SW 1271 (cell line): ENCODE measurements around the gene RAD51AP1.
A peak's percentile ranks its signal among the peaks of the same experiment; 100 is the strongest.
"Not testable (repeated sequence)": the region's sequence is repeated elsewhere in the genome, so short reads cannot be mapped to it uniquely, and the experiment has no call there.

Experiments
- DNase-seq, 2 experiments: peaks; one replicate each; lab custom pipeline; 2025; lab: John Stamatoyannopoulos, UW

RAD51AP1 gene

GRCh38 chr12:4538207-4539160, at the start of gene RAD51AP1:
RAD51AP1 (plus strand) TSS chr12:4538890; CDS start chr12:4538940, 50 bp downstream.
- DNase-seq: peak; percentile 91 to 98

GRCh38 chr12:4489556-4489955, 49.1 kb upstream of the RAD51AP1 start:
- no peak for DNase-seq

GRCh38 chr12:4490973-4491372, 47.7 kb upstream of the RAD51AP1 start:
- DNase-seq: no peak

- no peak for DNase-seq
These were observed 42.4 kb upstream of the RAD51AP1 start for GRCh38 chr12:4496145-4496838.

GRCh38 chr12:4499186-4499585, 39.5 kb upstream of the RAD51AP1 start:
- DNase-seq: no peak

GRCh38 chr12:4505376-4505986, 33.2 kb upstream of the RAD51AP1 start:
- no peak for DNase-seq

GRCh38 chr12:4506430-4506829, 32.3 kb upstream of the RAD51AP1 start:
- DNase-seq: no peak

- no peak for DNase-seq
These were observed 31.8 kb upstream of the RAD51AP1 start for GRCh38 chr12:4506870-4507269.

GRCh38 chr12:4508503-4508902, 30.2 kb upstream of the RAD51AP1 start:
- not testable (repeated sequence) for DNase-seq

GRCh38 chr12:4509269-4509668, 29.4 kb upstream of the RAD51AP1 start:
- not testable (repeated sequence) for DNase-seq

- DNase-seq: peak; percentile 54 to 81
These were observed 20.5 kb upstream of the RAD51AP1 start for GRCh38 chr12:4518106-4518728.

- not testable (repeated sequence) for DNase-seq
These were observed 15.2 kb upstream of the RAD51AP1 start for GRCh38 chr12:4523443-4523842.

- DNase-seq: peak in 1 of 2 experiments; percentile 66
These were observed 11.7 kb upstream of the RAD51AP1 start for GRCh38 chr12:4526923-4527546.

GRCh38 chr12:4530160-4530559, 8.5 kb upstream of the RAD51AP1 start:
- no peak for DNase-seq

- DNase-seq: no peak
These were observed 7.6 kb upstream of the RAD51AP1 start for GRCh38 chr12:4530982-4531586.

GRCh38 chr12:4535092-4535491, 3.6 kb upstream of the RAD51AP1 start:
- no peak for DNase-seq

- no peak for DNase-seq
These were observed 2.8 kb upstream of the RAD51AP1 start for GRCh38 chr12:4535871-4536270.

- no peak for DNase-seq
These were observed 629 bp downstream of the RAD51AP1 start for GRCh38 chr12:4539167-4539870.

- no peak for DNase-seq
These were observed 1.5 kb downstream of the RAD51AP1 start for GRCh38 chr12:4540170-4540569.

- DNase-seq: no peak
These were observed 1.9 kb downstream of the RAD51AP1 start for GRCh38 chr12:4540638-4541037.

- DNase-seq: no peak
These were observed 6.5 kb downstream of the RAD51AP1 start for GRCh38 chr12:4545195-4545594.
